Activated CD8-positive, alpha-beta memory T cell treated with anti-CD3 and anti-CD28 coated beads for 36 hours (primary cell): ENCODE results near the gene SIGLEC1. TPM values are rescaled to one million over a fixed set of nuclear protein-coding genes. Genes with fewer than 3 reads are reported as not detected.

Source experiments
- CTCF ChIA-PET: fragments of 350-600 bp; sonication (Branson Sonifier 250); formaldehyde crosslinking; loops from one replicate; lab custom pipeline; 2021; ENCODE audit warnings: antibody characterized with exemption; lab: Charles Lee
- POLR2A ChIA-PET: fragments of 350-600 bp; sonication (Branson Sonifier 250); formaldehyde crosslinking; loops from one replicate; lab custom pipeline; 2021; ENCODE audit warnings: antibody characterized with exemption; lab: Charles Lee
- total RNA-seq, 2 experiments: library from RNA; stranded (reverse); gene quantifications; one replicate each; pipeline ENCODE4 v1.2.3, GENCODE V29; 2021

Gene SIGLEC1
- total RNA-seq, 2 experiments from 2014 or later, result not detected

- ChIA-PET POLR2A (no interaction called here), CTCF (interaction anchor here (0.7 to 2.4 kb wide), 16 partner anchors 10 to 950 kb away, joined by 3 to 24 read pairs (median 4); partner anchors contain the start of gene SPEF1)
Observed at GRCh38 chr20:3710703-3711483, 1.5 kb downstream of the SIGLEC1 start.

GRCh38 chr20:3710011-3710466, 2.4 kb downstream of the SIGLEC1 start:
- CTCF ChIA-PET, result interaction anchor here (1.2 to 2.4 kb wide), 9 partner anchors 10 to 163 kb away, joined by 3 to 24 read pairs (median 5); no protein-coding TSS in a partner anchor
- POLR2A ChIA-PET, result no interaction called here

- POLR2A ChIA-PET, result no interaction called here
- CTCF ChIA-PET, result interaction anchor here (1.2 kb wide), 1 partner anchor 377 kb away, joined by 3 read pairs; no protein-coding TSS in a partner anchor
Observed at GRCh38 chr20:3707508-3707899, 4.9 kb downstream of the SIGLEC1 start.

GRCh38 chr20:3706774-3707507, 5.5 kb downstream of the SIGLEC1 start:
- POLR2A ChIA-PET, result no interaction called here

GRCh38 chr20:3705970-3706739, 6.2 kb downstream of the SIGLEC1 start:
- POLR2A ChIA-PET, result no interaction called here
- CTCF ChIA-PET, result no interaction called here

More at GRCh38 chr20:3706774-3707507, 5.5 kb downstream of the SIGLEC1 start:
- CTCF ChIA-PET, result interaction anchor here (1.2 kb wide), 1 partner anchor 378 kb away, joined by 3 read pairs; no protein-coding TSS in a partner anchor

GRCh38 chr20:3705491-3705969, 6.9 kb downstream of the SIGLEC1 start:
- ChIA-PET CTCF (no interaction called here), POLR2A (no interaction called here)

- CTCF ChIA-PET, result interaction anchor here (0.9 to 1.2 kb wide), 2 partner anchors 8 to 30 kb away, joined by 3 to 4 read pairs; no protein-coding TSS in a partner anchor
- POLR2A ChIA-PET, result no interaction called here
Observed at GRCh38 chr20:3704087-3704486, 8.3 kb downstream of the SIGLEC1 start.

- ChIA-PET CTCF (no interaction called here), POLR2A (no interaction called here)
Observed at GRCh38 chr20:3702611-3703391, 9.6 kb downstream of the SIGLEC1 start.

GRCh38 chr20:3701061-3701998, 11.1 kb downstream of the SIGLEC1 start:
- ChIA-PET POLR2A (no interaction called here), CTCF (interaction anchor here (0.7 to 2.0 kb wide), 2 partner anchors 9 to 22 kb away, joined by 4 to 7 read pairs; no protein-coding TSS in a partner anchor)

- POLR2A ChIA-PET, result no interaction called here
- CTCF ChIA-PET, result no interaction called here
Observed at GRCh38 chr20:3699037-3699436, 13.4 kb downstream of the SIGLEC1 start.

GRCh38 chr20:3698591-3699001, 13.8 kb downstream of the SIGLEC1 start:
- CTCF ChIA-PET, result no interaction called here
- POLR2A ChIA-PET, result no interaction called here

GRCh38 chr20:3697588-3698305, 14.7 kb downstream of the SIGLEC1 start:
- POLR2A ChIA-PET, result no interaction called here
- CTCF ChIA-PET, result no interaction called here

GRCh38 chr20:3696745-3697587, 15.4 kb downstream of the SIGLEC1 start:
- ChIA-PET CTCF (interaction anchor here (1.0 kb wide), 1 partner anchor 289 kb away, joined by 3 read pairs; no protein-coding TSS in a partner anchor), POLR2A (no interaction called here)

GRCh38 chr20:3696200-3696599, 16.2 kb downstream of the SIGLEC1 start:
- POLR2A ChIA-PET, result no interaction called here
- CTCF ChIA-PET, result interaction anchor here (1.0 to 1.4 kb wide), 2 partner anchors 8 to 288 kb away, joined by 3 to 4 read pairs; no protein-coding TSS in a partner anchor

GRCh38 chr20:3694864-3695263, 17.5 kb downstream of the SIGLEC1 start:
- POLR2A ChIA-PET, result no interaction called here
- CTCF ChIA-PET, result interaction anchor here (1.4 kb wide), 1 partner anchor 9 kb away, joined by 4 read pairs; no protein-coding TSS in a partner anchor

GRCh38 chr20:3693376-3693775, 19.0 kb downstream of the SIGLEC1 start:
- ChIA-PET POLR2A (no interaction called here), CTCF (no interaction called here)
